ENCODE measurements around the gene NELL2. TPM values are rescaled to one million over a fixed set of nuclear protein-coding genes. Genes with fewer than 3 reads are reported as not detected.

NELL2 gene
- total RNA-seq, 1 experiment from 2014 or later = 1.1 TPM

DNA sequence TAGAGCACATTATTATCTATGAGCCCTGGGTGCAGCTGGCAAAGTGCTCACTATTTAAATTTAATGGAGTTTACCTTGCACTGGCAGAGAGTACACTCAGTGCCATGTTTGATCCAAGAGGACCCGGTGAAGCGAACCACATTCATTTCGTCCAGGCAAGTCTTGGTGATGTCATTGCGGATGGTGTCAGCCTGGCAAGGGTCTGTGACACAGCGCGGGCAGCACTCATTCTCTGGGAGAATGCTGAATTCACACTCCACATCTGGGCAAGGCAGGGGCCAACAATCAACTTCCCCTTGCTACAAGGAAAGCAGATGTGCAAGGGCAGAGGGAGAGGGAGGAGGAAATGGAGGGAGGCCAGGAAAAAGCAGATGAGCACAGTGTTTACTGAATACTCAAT is 356.2 kb downstream of the NELL2 start:
- Histone ChIP-seq H3K27me3 (ENCODE audit: insufficient read depth, low read length) (no peaks in the 10 kb centered on the region), H2AFZ (ENCODE audit: low read depth, low read length, poor library complexity, severe bottlenecking) (no peak overlapping the region), H3K9me3 (ENCODE audit: control insufficient read depth in 1 of 2, insufficient read depth in 1 of 2, low read depth in 1 of 2, low read length in 2 of 2) (no peaks in the 10 kb centered on the region), H3K4me3 (replicated peaks in 1 of 2; ENCODE audit: low read depth in 1 of 2, low read length in 2 of 2) (no peak overlapping the region), H3K4me2 (ENCODE audit: low read length) (no peak overlapping the region), H3K9ac (ENCODE audit: low read length) (no peak overlapping the region), H3K79me2 (ENCODE audit: insufficient read depth, low read length) (no peaks in the 10 kb centered on the region), H3K36me3 (ENCODE audit: control insufficient read depth in 1 of 2, insufficient read depth in 2 of 2, low read length in 2 of 2) (no peaks in the 10 kb centered on the region), H3K9me2 (ENCODE audit: insufficient read depth) (no peaks in the 10 kb centered on the region), H4K20me1 (ENCODE audit: insufficient read depth) (no peaks in the 10 kb centered on the region), H3K27ac (ENCODE audit: low read depth, low read length) (no peak overlapping the region), H3K4me1 (ENCODE audit: control insufficient read depth in 1 of 2, insufficient read depth in 2 of 2, low read length in 2 of 2) (no peaks in the 10 kb centered on the region)
- CTCF ChIA-PET = no interaction called here
- RAD21 ChIA-PET (ENCODE audit: low non-redundant PET in 1 of 2, low total read pairs in 2 of 2, uncharacterized antibody in 2 of 2, unreplicated experiment in 2 of 2) = no interaction called here
- intact Hi-C loops (cut with micrococcal nuclease) = no loop called here
- DNase-seq (ENCODE audit: low read depth, low spot score) (no peak), ATAC-seq (no peak)
- POLR2A ChIA-PET = no interaction called here
- BruUV-seq (replicated peaks) = no TSS peak
- no peak for TF ChIP-seq SIN3A (IDR thresholded peaks at IDR 0.05; ENCODE audit: low read depth)
- TF ChIP-seq, protein P1, sequence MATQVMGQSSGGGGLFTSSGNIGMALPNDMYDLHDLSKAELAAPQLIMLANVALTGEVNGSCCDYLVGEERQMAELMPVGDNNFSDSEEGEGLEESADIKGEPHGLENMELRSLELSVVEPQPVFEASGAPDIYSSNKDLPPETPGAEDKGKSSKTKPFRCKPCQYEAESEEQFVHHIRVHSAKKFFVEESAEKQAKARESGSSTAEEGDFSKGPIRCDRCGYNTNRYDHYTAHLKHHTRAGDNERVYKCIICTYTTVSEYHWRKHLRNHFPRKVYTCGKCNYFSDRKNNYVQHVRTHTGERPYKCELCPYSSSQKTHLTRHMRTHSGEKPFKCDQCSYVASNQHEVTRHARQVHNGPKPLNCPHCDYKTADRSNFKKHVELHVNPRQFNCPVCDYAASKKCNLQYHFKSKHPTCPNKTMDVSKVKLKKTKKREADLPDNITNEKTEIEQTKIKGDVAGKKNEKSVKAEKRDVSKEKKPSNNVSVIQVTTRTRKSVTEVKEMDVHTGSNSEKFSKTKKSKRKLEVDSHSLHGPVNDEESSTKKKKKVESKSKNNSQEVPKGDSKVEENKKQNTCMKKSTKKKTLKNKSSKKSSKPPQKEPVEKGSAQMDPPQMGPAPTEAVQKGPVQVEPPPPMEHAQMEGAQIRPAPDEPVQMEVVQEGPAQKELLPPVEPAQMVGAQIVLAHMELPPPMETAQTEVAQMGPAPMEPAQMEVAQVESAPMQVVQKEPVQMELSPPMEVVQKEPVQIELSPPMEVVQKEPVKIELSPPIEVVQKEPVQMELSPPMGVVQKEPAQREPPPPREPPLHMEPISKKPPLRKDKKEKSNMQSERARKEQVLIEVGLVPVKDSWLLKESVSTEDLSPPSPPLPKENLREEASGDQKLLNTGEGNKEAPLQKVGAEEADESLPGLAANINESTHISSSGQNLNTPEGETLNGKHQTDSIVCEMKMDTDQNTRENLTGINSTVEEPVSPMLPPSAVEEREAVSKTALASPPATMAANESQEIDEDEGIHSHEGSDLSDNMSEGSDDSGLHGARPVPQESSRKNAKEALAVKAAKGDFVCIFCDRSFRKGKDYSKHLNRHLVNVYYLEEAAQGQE (IDR thresholded peaks at IDR 0.05; ENCODE audit: low read depth) = no peak
- no peak for TF ChIP-seq ZFX (IDR thresholded peaks at IDR 0.05)
- TF ChIP-seq MAX (IDR thresholded peaks at IDR 0.05) = no peak
- no peak for TF ChIP-seq ATF3 (IDR thresholded peaks at IDR 0.05)
- no peak for TF ChIP-seq EGR1 (IDR thresholded peaks at IDR 0.05; ENCODE audit: low read depth)
- TF ChIP-seq CBX3 (IDR thresholded peaks at IDR 0.05; ENCODE audit: low read depth) = no peak

Data from HCT116 (cell line).